Glomerular visceral epithelial cell (primary cell): ENCODE results near the gene SLC16A6.
"Not testable (repeated sequence)": the region's sequence is repeated elsewhere in the genome, so short reads cannot be mapped to it uniquely, and the experiment has no call there.

Experiments
- DNase-seq: peaks from one replicate; pipeline ENCODE4 v3.0.0-alpha.2; 2016; ENCODE audit errors: extremely low spot score

Gene SLC16A6

GRCh38 chr17:68220186-68220585 lies 70.7 kb downstream of the SLC16A6 start:
- not testable (repeated sequence) for DNase-seq

GRCh38 chr17:68219429-68219828 lies 71.5 kb downstream of the SLC16A6 start:
- DNase-seq: not testable (repeated sequence)
